Stimulated activated CD4-positive, alpha-beta T cell treated with anti-CD3 and anti-CD28 coated beads, Interleukin-12 subunit alpha, Interleukin-12 subunit beta, amount 100 ng/mL, for 24 hours (primary cell): ENCODE data around the gene NSDHL.

Experiments
- DNase-seq, 2 experiments: peaks; one replicate each; pipeline ENCODE4 v3.0.0-alpha.2; 2020; ENCODE audit warnings: low read depth in 2 of 2

Gene NSDHL

GRCh38 chrX:152913346-152913745 lies 82.5 kb downstream of the NSDHL start:
- no peak for DNase-seq

GRCh38 chrX:152913910-152914309 lies 83.0 kb downstream of the NSDHL start:
- no peak for DNase-seq

GRCh38 chrX:152915541-152916241 lies 84.8 kb downstream of the NSDHL start:
- no peak for DNase-seq

- DNase-seq = no peak
Measured at GRCh38 chrX:152917656-152918579, 87.1 kb downstream of the NSDHL start.

- DNase-seq = no peak
Measured at GRCh38 chrX:152918707-152919106, 87.8 kb downstream of the NSDHL start.
